ENCODE data around the gene RCBTB2. TPM values are rescaled to one million over a fixed set of nuclear protein-coding genes. Genes with fewer than 3 reads are reported as not detected.

Gene RCBTB2
- total RNA-seq, 4 donors from 2014 or later, result 5.2 to 8.1 (median 6.1) TPM

GRCh38 chr13:48483575-48483974 is 49.3 kb downstream of the RCBTB2 start:
- intact Hi-C loops (cut with DNase I; ENCODE audit: low total_unique reads), result no loop called here
- in situ Hi-C loops (cut with MboI; ENCODE audit: low pct_ligation_motif_present in 1 of 4, low pct_unique_long_range_greater_than_20kb in 1 of 4, low sequenced_read_pairs in 3 of 4), result no loop called here
- Histone ChIP-seq H3K27me3 (no peaks in the 10 kb centered on the region), H3K27ac (no peak overlapping the region), H3K4me3 (no peak overlapping the region), H3K9me3 (no peaks in the 10 kb centered on the region), H3K4me1 (no peaks in the 10 kb centered on the region), H3K36me3 (peaks cover 0 to 5% (median 0%) of the 10 kb centered on the region in 4 donors)
- 74 to 86% methylated on average over 3 of the region's 3 CpGs for WGBS, 2 donors (ENCODE audit: low coverage in 1 of 2)
- DNase-seq, result no peak
- TF ChIP-seq CTCF (IDR thresholded peaks at IDR 0.05) (no peak), POLR2A (IDR thresholded peaks at IDR 0.05) (no peak), POLR2AphosphoS5 (IDR thresholded peaks at IDR 0.05) (no peak), EP300 (IDR thresholded peaks at IDR 0.05; ENCODE audit: low read depth) (no peak)

- Histone ChIP-seq H3K27ac (no peak overlapping the region), H3K4me3 (no peak overlapping the region), H3K9me3 (no peaks in the 10 kb centered on the region), H3K27me3 (no peaks in the 10 kb centered on the region), H3K36me3 (peaks cover 0 to 5% (median 0%) of the 10 kb centered on the region in 4 donors), H3K4me1 (no peaks in the 10 kb centered on the region)
- intact Hi-C loops (cut with DNase I; ENCODE audit: low total_unique reads), result no loop called here
- in situ Hi-C loops (cut with MboI; ENCODE audit: low pct_ligation_motif_present in 1 of 4, low pct_unique_long_range_greater_than_20kb in 1 of 4, low sequenced_read_pairs in 3 of 4), result no loop called here
- no peak for DNase-seq
- WGBS, 2 donors (ENCODE audit: low coverage in 1 of 2), result 70 to 75% methylated on average over 1 of the region's 1 CpG
- no peak for TF ChIP-seq POLR2AphosphoS5 (IDR thresholded peaks at IDR 0.05)
- no peak for TF ChIP-seq CTCF (IDR thresholded peaks at IDR 0.05)
- no peak for TF ChIP-seq POLR2A (IDR thresholded peaks at IDR 0.05)
- no peak for TF ChIP-seq EP300 (IDR thresholded peaks at IDR 0.05; ENCODE audit: low read depth)
These were observed 54.5 kb downstream of the RCBTB2 start for GRCh38 chr13:48478391-48478790.

- Histone ChIP-seq H3K9me3 (no peaks in the 10 kb centered on the region), H3K27me3 (no peaks in the 10 kb centered on the region), H3K27ac (peak overlapping the region in 1 of 4 donors; percentile 24), H3K4me3 (no peak overlapping the region), H3K4me1 (no peaks in the 10 kb centered on the region), H3K36me3 (peaks cover 0 to 5% (median 0%) of the 10 kb centered on the region in 4 donors)
- no peak for DNase-seq
- in situ Hi-C loops (cut with MboI; ENCODE audit: low pct_ligation_motif_present in 1 of 4, low pct_unique_long_range_greater_than_20kb in 1 of 4, low sequenced_read_pairs in 3 of 4), result no loop called here
- TF ChIP-seq POLR2A (IDR thresholded peaks at IDR 0.05) (no peak), EP300 (IDR thresholded peaks at IDR 0.05; ENCODE audit: low read depth) (no peak), CTCF (IDR thresholded peaks at IDR 0.05) (no peak), POLR2AphosphoS5 (IDR thresholded peaks at IDR 0.05) (no peak)
- intact Hi-C loops (cut with DNase I; ENCODE audit: low total_unique reads), result no loop called here
- 83 to 95% methylated on average over 2 of the region's 2 CpGs for WGBS, 2 donors (ENCODE audit: low coverage in 1 of 2)
These were observed 55.6 kb downstream of the RCBTB2 start for GRCh38 chr13:48477191-48477855.

- intact Hi-C loops (cut with DNase I; ENCODE audit: low total_unique reads), result no loop called here
- peak overlapping the region in 1 of 4 donors; percentile 24 for H3K27ac ChIP-seq
- H3K4me3 ChIP-seq, result no peak overlapping the region
- H3K9me3 ChIP-seq, result no peaks in the 10 kb centered on the region
- in situ Hi-C loops (cut with MboI; ENCODE audit: low pct_ligation_motif_present in 1 of 4, low pct_unique_long_range_greater_than_20kb in 1 of 4, low sequenced_read_pairs in 3 of 4), result no loop called here
- no peak for TF ChIP-seq EP300 (IDR thresholded peaks at IDR 0.05; ENCODE audit: low read depth)
- no peak for TF ChIP-seq POLR2AphosphoS5 (IDR thresholded peaks at IDR 0.05)
- TF ChIP-seq CTCF (IDR thresholded peaks at IDR 0.05), result no peak
- TF ChIP-seq POLR2A (IDR thresholded peaks at IDR 0.05), result no peak
- no peaks in the 10 kb centered on the region for H3K4me1 ChIP-seq
- H3K36me3 ChIP-seq, result peaks cover 0 to 5% (median 0%) of the 10 kb centered on the region in 4 donors
- 69 to 70% methylated on average over 4 of the region's 4 CpGs for WGBS, 2 donors (ENCODE audit: low coverage in 1 of 2)
- no peak for DNase-seq
- H3K27me3 ChIP-seq, result no peaks in the 10 kb centered on the region
These were observed 56.2 kb downstream of the RCBTB2 start for GRCh38 chr13:48476686-48477085.
